Kidney (tissue), 14 donors: Measurements from ENCODE around the gene CREB3L4. TPM values are rescaled to one million over a fixed set of nuclear protein-coding genes. Genes with fewer than 3 reads are reported as not detected.

ENCODE experiments used
- DNase-seq, 5 donors: peaks; one replicate each; pipeline ENCODE4 v3.0.0-alpha.2; 2013 to 2020
- FAIRE-seq: peaks from 2 replicates; lab custom pipeline; 2012; peaks lifted over from hg19 to GRCh38; lab: Jason Lieb, UNC
- H3K27ac ChIP-seq, 2 donors: one replicate each; pipeline ENCODE4 v1.7.0; 2013; ENCODE audit warnings: low read depth in 2 of 2, low read length in 2 of 2, inconsistent platforms in 1 of 2
- H3K27me3 ChIP-seq: one replicate; pipeline ENCODE4 v1.7.1; 2013; ENCODE audit warnings: low read length, inconsistent platforms; ENCODE audit not compliant: control insufficient read depth, insufficient read depth
- H3K36me3 ChIP-seq, 3 donors: one replicate each; pipeline versions ENCODE4 v1.7.0 to v1.7.1; 2013; ENCODE audit warnings: low read length in 3 of 3, control low read depth in 1 of 3, inconsistent platforms in 1 of 3; ENCODE audit not compliant: insufficient read depth in 3 of 3, control insufficient read depth in 2 of 3
- H3K4me1 ChIP-seq, 3 donors: one replicate each; pipeline versions ENCODE4 v1.7.0 to v1.7.1; 2013; ENCODE audit warnings: low read length in 3 of 3, inconsistent platforms in 1 of 3, low read depth in 1 of 3; ENCODE audit not compliant: control insufficient read depth in 2 of 3, insufficient read depth in 2 of 3
- H3K4me3 ChIP-seq, 3 donors: one replicate each; pipeline versions ENCODE4 v1.7.0 to v1.8.1; 2013; ENCODE audit warnings: low read length in 3 of 3, control low read depth in 1 of 3, inconsistent platforms in 1 of 3
- H3K9ac ChIP-seq, 3 donors: one replicate each; pipeline versions ENCODE4 v1.7.0 to v1.7.1; 2013; ENCODE audit warnings: low read length in 3 of 3, control low read depth in 1 of 3, inconsistent platforms in 1 of 3
- H3K9me3 ChIP-seq, 3 donors: one replicate each; pipeline versions ENCODE4 v1.7.0 to v1.7.1; 2013; ENCODE audit warnings: low read length in 3 of 3, control low read depth in 1 of 3, inconsistent platforms in 1 of 3; ENCODE audit not compliant: control insufficient read depth in 2 of 3, insufficient read depth in 1 of 3
- intact Hi-C: fragments of 100-400 bp; cut with DNase I; formaldehyde crosslinking; loops from one replicate; pipeline ENCODE4 v1.11.1; 2022
- polyA plus RNA-seq: library from polyadenylated mRNA; stranded (reverse); fragments of 350-450 nt; fragmentation: Illumina TruSeq; extraction: RNeasy Lipid Tissue Mini Kit (QIAGEN cat#74804); gene quantifications from one replicate; pipeline ENCODE4 v1.2.3, GENCODE V29; 2014; ENCODE audit warnings: low read depth, low replicate concordance; ENCODE audit not compliant: insufficient read depth
- total RNA-seq: library from RNA; stranded (reverse); fragmentation: NEBNext Ultra II Directional; extraction: Animal tissue kit (Norgen Biotek cat#: 25700); gene quantifications from one replicate; pipeline ENCODE4 v1.2.1, GENCODE V29; 2021
- TF ChIP-seq, protein P1 (sequence below): IDR thresholded peaks from 3 replicates; pipeline ENCODE4 v1.5.1; 2012; ENCODE audit warnings: mild to moderate bottlenecking, moderate library complexity, borderline replicate concordance; ENCODE audit not compliant: insufficient read depth; ENCODE audit errors: extremely low read depth
- donor health status: control.
- donor health status: control.
- donor health status: control.
- donor health status: control.
- donor health status: control.
- donor health status: DM: yes; HTN: yes; CAD: no.
- donor health status: Normal renal cell carcinoma (clear cell type).

The CREB3L4 gene
- total and polyA plus RNA-seq, 2 donors from 2014 or later: 9.3 to 10.9 TPM

DNA sequence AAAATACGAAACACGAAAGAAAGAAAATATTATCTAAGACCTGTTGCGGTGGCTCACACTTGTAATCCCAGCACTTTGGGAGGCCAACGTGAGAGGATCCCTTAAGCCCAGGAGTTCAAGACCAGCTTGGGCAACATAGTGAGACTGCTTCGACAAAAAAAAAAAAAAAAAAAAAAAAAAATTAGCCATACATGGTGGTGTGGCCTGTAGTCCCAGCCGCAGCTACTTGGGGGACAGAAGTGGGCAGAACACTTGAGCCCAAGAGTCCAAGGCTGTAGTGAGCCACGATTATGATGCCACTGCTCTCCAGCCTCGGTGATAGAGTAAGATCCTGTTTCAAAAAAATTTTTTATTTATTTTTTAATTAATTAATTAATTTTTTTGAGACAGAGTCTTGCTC, 19.9 kb downstream of the CREB3L4 start:
- H3K4me1 ChIP-seq: peaks cover 6 to 22% (median 19%) of the 10 kb centered on the region in 3 donors
- H3K9me3 ChIP-seq: no peaks in the 10 kb centered on the region
- intact Hi-C loops: loop anchor here (10.0 kb wide), 1 partner anchor 193 kb away; no protein-coding TSS in a partner anchor
- TF ChIP-seq, protein P1, sequence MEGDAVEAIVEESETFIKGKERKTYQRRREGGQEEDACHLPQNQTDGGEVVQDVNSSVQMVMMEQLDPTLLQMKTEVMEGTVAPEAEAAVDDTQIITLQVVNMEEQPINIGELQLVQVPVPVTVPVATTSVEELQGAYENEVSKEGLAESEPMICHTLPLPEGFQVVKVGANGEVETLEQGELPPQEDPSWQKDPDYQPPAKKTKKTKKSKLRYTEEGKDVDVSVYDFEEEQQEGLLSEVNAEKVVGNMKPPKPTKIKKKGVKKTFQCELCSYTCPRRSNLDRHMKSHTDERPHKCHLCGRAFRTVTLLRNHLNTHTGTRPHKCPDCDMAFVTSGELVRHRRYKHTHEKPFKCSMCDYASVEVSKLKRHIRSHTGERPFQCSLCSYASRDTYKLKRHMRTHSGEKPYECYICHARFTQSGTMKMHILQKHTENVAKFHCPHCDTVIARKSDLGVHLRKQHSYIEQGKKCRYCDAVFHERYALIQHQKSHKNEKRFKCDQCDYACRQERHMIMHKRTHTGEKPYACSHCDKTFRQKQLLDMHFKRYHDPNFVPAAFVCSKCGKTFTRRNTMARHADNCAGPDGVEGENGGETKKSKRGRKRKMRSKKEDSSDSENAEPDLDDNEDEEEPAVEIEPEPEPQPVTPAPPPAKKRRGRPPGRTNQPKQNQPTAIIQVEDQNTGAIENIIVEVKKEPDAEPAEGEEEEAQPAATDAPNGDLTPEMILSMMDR: no peak
- H3K9ac ChIP-seq: no peak overlapping the region
- no peak for DNase-seq
- H3K27ac ChIP-seq: no peak overlapping the region
- no peak overlapping the region for H3K4me3 ChIP-seq
- H3K27me3 ChIP-seq: no peaks in the 10 kb centered on the region
- FAIRE-seq: no peak
- H3K36me3 ChIP-seq: peaks cover 2 to 10% (median 2%) of the 10 kb centered on the region in 3 donors

DNA sequence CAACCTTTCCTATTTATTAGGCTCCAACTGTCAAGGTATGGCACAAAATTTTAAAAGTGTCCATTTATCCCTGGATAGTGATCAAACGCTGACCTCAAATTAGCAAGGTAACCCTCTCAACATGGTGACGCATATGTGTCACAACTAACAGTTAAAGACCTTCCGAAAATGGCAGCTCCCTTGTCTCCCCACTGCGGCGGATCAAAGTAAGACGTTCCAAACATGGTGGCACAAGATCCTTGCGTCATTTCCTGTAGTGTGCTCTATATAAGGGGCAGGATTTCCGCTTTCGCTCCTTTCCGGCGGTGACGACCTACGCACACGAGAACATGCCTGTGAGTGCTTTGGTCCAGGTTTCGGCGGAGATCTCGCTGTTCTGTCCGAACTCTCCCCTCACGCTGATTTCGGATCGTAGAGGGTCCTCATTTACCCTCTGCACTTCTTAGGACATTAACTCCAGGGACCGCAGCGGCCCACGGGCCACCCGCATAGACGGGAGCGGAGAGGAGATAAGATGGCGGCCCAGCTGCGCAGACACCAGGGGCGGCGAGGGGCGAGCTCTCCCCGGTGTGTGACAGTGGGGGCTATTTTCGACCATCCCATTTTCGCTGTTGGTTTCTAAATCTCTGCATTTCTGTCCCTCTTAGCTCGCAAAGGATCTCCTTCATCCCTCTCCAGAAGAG, 22.9 kb downstream of the CREB3L4 start, which contains the start of gene RPS27:
Gene RPS27, plus strand, starts transcription at position 295 of the 683 bp plus-strand sequence. Its CDS starts 35 bp downstream, at position 330.
- intact Hi-C loops: no loop called here
- Histone ChIP-seq H3K9ac (peak within 1 kb of the TSS; percentile 95 to 99 (median 99)), H3K27me3 (no peaks in the 10 kb centered on the region), H3K4me1 (peaks cover 6 to 20% (median 11%) of the 10 kb centered on the region in 3 donors), H3K4me3 (peak within 1 kb of the TSS; percentile 93 to 98 (median 97)), H3K9me3 (no peaks in the 10 kb centered on the region), H3K27ac (peak within 1 kb of the TSS; percentile 96 to 97), H3K36me3 (peaks cover 6 to 16% (median 6%) of the 10 kb centered on the region in 3 donors)
- DNase-seq: peak; percentile 94 to 100 (median 96)
- FAIRE-seq: peak; percentile 76
- TF ChIP-seq, protein P1: no peak

DNA sequence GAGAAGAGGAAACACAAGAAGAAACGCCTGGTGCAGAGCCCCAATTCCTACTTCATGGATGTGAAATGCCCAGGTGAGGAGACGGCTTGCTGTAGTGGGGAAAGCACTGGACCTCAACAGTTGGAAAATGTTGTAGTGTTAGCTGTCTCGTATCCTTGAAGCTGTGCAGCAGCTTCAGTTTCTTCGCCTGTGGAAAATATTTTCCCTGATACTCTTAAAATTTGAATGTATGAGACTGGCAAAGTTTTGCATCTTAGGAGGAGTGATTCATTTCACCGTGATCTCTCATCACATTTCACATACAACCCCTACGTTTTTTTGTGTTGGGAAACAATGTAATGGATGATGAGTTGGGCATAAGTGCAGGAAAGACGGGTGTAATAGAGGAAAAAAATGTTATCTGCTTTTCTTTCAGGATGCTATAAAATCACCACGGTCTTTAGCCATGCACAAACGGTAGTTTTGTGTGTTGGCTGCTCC, 23.5 kb downstream of the CREB3L4 start:
- intact Hi-C loops: no loop called here
- peaks cover 6 to 16% (median 6%) of the 10 kb centered on the region in 3 donors for H3K36me3 ChIP-seq
- peak overlapping the region; percentile 96 to 97 for H3K27ac ChIP-seq
- DNase-seq: no peak
- H3K9me3 ChIP-seq: no peaks in the 10 kb centered on the region
- H3K4me3 ChIP-seq: peak overlapping the region; percentile 93 to 98 (median 97)
- H3K4me1 ChIP-seq: peaks cover 6 to 20% (median 11%) of the 10 kb centered on the region in 3 donors
- H3K27me3 ChIP-seq: no peaks in the 10 kb centered on the region
- TF ChIP-seq, protein P1: no peak
- H3K9ac ChIP-seq: peak overlapping the region; percentile 95 to 99 (median 99)
- FAIRE-seq: no peak
